A549 treated with DMSO at 1 μM for 4 hours (cell line): ENCODE results near the gene ZCCHC14. TPM values are rescaled to one million over a fixed set of nuclear protein-coding genes. Genes with fewer than 3 reads are reported as not detected.

Experiments used
- total RNA-seq: library from RNA; stranded (reverse); fragments of 200-300 nt; extraction: Qiagen RNA extraction; gene quantifications from 5 replicates; pipeline ENCODE4 v1.2.3, GENCODE V29; 2022; ENCODE audit warnings: low read depth

Gene ZCCHC14
- 8.4 to 11.6 TPM (median 10.4 TPM) in 5 replicates for total RNA-seq

GRCh38 chr16:87492721-87493607, at the start of gene ZCCHC14:
Gene ZCCHC14 (minus strand): TSS chr16:87493024. CDS start chr16:87492238, 786 bp downstream.

GRCh38 chr16:87391950-87392820, 100.6 kb downstream of the ZCCHC14 start, which contains the start of gene MAP1LC3B:
Gene MAP1LC3B (plus strand): TSS chr16:87392336. CDS start chr16:87392428, 92 bp downstream.

GRCh38 chr16:87383505-87384161, 109.2 kb downstream of the ZCCHC14 start, which contains the start of gene FBXO31:
Gene FBXO31 (minus strand): TSS chr16:87383776. CDS start chr16:87383744, 32 bp downstream.

Other genes starting within 250 kb of the ZCCHC14 start
- 3.8 to 7.4 TPM (median 6.6 TPM) in 5 replicates for gene C16orf95, start 175.6 kb downstream of the ZCCHC14 start, total RNA-seq
- gene FBXO31, start 109.2 kb downstream of the ZCCHC14 start, total RNA-seq, result 20.1 to 23.7 TPM (median 21.6 TPM) in 5 replicates
- 75.6 to 88.3 TPM (median 87.4 TPM) in 5 replicates for gene MAP1LC3B, start 100.7 kb downstream of the ZCCHC14 start, total RNA-seq
- gene JPH3, start 109.5 kb upstream of the ZCCHC14 start, total RNA-seq, result 1.6 to 2.2 TPM (median 2.1 TPM) in 5 replicates